KMS-11 (cell line): ENCODE measurements around the gene TERB2.
"Not testable (repeated sequence)": the region's sequence is repeated elsewhere in the genome, so short reads cannot be mapped to it uniquely, and the experiment has no call there.

Experiments used
- H2AFZ ChIP-seq: fragments of 200-600 bp; sonication (generic); 2 replicates; pipeline ENCODE4 v1.6.1; 2016; ENCODE audit warnings: antibody characterized with exemption, mixed run types, low read depth
- H3K27ac ChIP-seq: fragments of 200-600 bp; sonication (generic); 2 replicates; pipeline ENCODE4 v1.6.1; 2016; ENCODE audit warnings: mild to moderate bottlenecking, mixed run types
- H3K27me3 ChIP-seq: fragments of 200-600 bp; sonication (generic); 2 replicates; pipeline ENCODE4 v1.6.1; 2017; ENCODE audit warnings: mild to moderate bottlenecking, low read depth, mixed run types, moderate library complexity; ENCODE audit not compliant: insufficient read depth
- H3K36me3 ChIP-seq: fragments of 200-600 bp; sonication (generic); 2 replicates; pipeline ENCODE4 v1.6.1; 2017; ENCODE audit warnings: mild to moderate bottlenecking, mixed run types; ENCODE audit not compliant: insufficient read depth
- H3K4me1 ChIP-seq: fragments of 200-600 bp; sonication (generic); 2 replicates; pipeline ENCODE4 v1.6.1; 2016; ENCODE audit warnings: mild to moderate bottlenecking, low read depth, mixed run types; ENCODE audit not compliant: poor library complexity, severe bottlenecking
- H3K4me2 ChIP-seq: fragments of 200-600 bp; sonication (generic); 2 replicates; pipeline ENCODE4 v1.7.0; 2016; ENCODE audit warnings: mild to moderate bottlenecking, mixed run types
- H3K4me3 ChIP-seq: fragments of 200-600 bp; sonication (generic); IDR thresholded peaks from 2 replicates; pipeline ENCODE4 v1.6.1; 2017; ENCODE audit warnings: low read depth, low read length, mixed read lengths; ENCODE audit not compliant: insufficient read depth
- H3K79me2 ChIP-seq: fragments of 200-600 bp; sonication (generic); 2 replicates; pipeline ENCODE4 v1.6.1; 2016; ENCODE audit warnings: low read depth, mixed run types; ENCODE audit not compliant: insufficient read depth
- H3K9ac ChIP-seq: fragments of 200-600 bp; sonication (generic); 2 replicates; pipeline ENCODE4 v1.6.1; 2016; ENCODE audit warnings: mild to moderate bottlenecking, mixed run types
- H4K20me1 ChIP-seq: fragments of 200-600 bp; sonication (generic); 2 replicates; pipeline ENCODE4 v1.6.1; 2016; ENCODE audit warnings: mild to moderate bottlenecking, mixed run types; ENCODE audit not compliant: insufficient read depth
- TF ChIP-seq, protein P1 (sequence below): fragments of 200-600 bp; sonication (generic); conservative IDR thresholded peaks from 2 replicates; pipeline ENCODE4 v1.6.1; 2017; ENCODE audit warnings: low read depth, mild to moderate bottlenecking, antibody characterized with exemption, low read length, moderate library complexity, mixed read lengths

TERB2 gene

DNA sequence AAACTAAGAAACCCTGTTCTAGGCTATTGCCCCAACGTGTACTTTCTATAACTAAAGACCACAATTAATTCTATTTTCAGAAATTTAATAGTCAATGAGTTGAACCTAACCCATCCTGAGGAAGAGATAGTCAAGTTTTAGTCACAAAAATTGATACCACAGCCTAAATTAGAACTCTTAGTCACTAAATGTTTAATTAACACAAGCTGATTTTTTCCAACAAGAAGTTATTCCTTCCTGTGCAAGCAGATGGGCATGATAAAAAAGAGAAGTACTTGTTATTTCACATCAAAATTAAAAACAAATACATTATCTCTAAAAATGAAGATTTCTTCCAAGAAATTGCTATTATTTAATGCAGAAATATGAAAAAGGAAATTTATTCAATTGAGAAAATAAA, 38.4 kb upstream of the TERB2 start:
- H3K36me3 ChIP-seq, result no peaks in the 10 kb centered on the region
- H3K27ac ChIP-seq, result no peak overlapping the region
- no peaks in the 10 kb centered on the region for H3K27me3 ChIP-seq
- H3K4me2 ChIP-seq, result no peak overlapping the region
- no peaks in the 10 kb centered on the region for H3K79me2 ChIP-seq
- H3K4me3 ChIP-seq, result no peak overlapping the region
- H3K9ac ChIP-seq, result no peak overlapping the region
- H2AFZ ChIP-seq, result no peak overlapping the region
- TF ChIP-seq, protein P1, sequence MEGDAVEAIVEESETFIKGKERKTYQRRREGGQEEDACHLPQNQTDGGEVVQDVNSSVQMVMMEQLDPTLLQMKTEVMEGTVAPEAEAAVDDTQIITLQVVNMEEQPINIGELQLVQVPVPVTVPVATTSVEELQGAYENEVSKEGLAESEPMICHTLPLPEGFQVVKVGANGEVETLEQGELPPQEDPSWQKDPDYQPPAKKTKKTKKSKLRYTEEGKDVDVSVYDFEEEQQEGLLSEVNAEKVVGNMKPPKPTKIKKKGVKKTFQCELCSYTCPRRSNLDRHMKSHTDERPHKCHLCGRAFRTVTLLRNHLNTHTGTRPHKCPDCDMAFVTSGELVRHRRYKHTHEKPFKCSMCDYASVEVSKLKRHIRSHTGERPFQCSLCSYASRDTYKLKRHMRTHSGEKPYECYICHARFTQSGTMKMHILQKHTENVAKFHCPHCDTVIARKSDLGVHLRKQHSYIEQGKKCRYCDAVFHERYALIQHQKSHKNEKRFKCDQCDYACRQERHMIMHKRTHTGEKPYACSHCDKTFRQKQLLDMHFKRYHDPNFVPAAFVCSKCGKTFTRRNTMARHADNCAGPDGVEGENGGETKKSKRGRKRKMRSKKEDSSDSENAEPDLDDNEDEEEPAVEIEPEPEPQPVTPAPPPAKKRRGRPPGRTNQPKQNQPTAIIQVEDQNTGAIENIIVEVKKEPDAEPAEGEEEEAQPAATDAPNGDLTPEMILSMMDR, result no peak
- no peaks in the 10 kb centered on the region for H3K4me1 ChIP-seq
- no peaks in the 10 kb centered on the region for H4K20me1 ChIP-seq

DNA sequence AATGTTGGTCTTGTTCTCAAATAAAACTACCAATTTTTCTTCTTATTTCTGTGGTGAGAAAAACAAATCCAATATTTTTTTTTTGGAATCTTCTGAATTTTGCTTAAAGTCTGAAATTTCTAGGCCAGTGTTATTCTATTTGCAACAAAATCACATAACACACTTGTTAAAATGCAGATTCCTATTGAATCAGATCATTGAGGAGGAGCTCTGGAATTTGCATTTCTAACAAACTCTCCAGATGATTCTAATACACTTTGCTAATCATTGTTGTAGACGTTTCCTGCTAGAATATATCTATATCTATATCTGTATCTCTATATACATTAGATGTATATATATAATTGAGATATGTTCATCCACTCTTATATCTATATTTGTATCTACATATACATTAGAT, 27.8 kb upstream of the TERB2 start:
- H3K4me2 ChIP-seq, H2AFZ ChIP-seq, H3K79me2 ChIP-seq, H3K27me3 ChIP-seq, H3K4me1 ChIP-seq, H3K27ac ChIP-seq, H3K36me3 ChIP-seq, H3K4me3 ChIP-seq, H3K9ac ChIP-seq, H4K20me1 ChIP-seq: not testable (repeated sequence)

DNA sequence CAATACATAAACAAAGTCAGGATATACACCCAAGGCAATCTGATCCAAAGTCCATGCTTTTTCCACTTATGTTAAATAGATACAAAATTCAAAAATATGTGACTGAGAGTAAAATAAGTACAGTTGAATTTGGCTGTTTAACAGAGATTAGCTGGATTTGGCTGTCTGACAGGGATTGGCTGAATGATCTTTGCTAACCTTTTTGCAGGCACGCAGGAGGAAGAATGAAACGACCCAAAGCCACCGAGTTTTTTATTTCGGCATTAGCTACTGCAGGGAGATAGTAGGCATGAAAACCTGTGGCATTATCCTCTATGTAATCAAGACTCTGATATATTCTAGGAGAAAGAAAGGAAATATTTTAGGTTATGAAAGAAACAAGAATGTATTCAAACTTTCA, 26.2 kb upstream of the TERB2 start:
- not testable (repeated sequence) for H3K4me2 ChIP-seq, H3K9ac ChIP-seq, H3K27ac ChIP-seq, H3K79me2 ChIP-seq, H3K27me3 ChIP-seq, H4K20me1 ChIP-seq, H2AFZ ChIP-seq, H3K4me3 ChIP-seq, H3K36me3 ChIP-seq, H3K4me1 ChIP-seq

DNA sequence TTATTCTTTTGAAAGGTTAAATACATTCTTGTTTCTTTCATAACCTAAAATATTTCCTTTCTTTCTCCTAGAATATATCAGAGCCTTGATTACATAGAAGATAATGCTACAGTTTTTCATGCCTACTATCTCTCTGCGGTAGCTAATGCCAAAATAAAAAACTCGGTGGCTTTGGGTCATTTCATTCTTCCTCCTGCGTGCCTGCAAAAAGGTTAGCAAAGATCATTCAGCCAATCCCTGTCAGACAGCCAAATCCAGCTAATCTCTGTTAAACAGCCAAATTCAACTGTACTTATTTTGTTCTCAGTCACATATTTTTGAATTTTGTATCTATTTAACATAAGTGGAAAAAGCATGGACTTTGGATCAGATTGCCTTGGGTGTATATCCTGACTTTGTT, 1.8 kb downstream of the TERB2 start:
- H4K20me1 ChIP-seq, H3K4me1 ChIP-seq, H3K27ac ChIP-seq, H3K79me2 ChIP-seq, H3K4me3 ChIP-seq, H2AFZ ChIP-seq, H3K27me3 ChIP-seq, H3K9ac ChIP-seq, H3K36me3 ChIP-seq, H3K4me2 ChIP-seq: not testable (repeated sequence)

DNA sequence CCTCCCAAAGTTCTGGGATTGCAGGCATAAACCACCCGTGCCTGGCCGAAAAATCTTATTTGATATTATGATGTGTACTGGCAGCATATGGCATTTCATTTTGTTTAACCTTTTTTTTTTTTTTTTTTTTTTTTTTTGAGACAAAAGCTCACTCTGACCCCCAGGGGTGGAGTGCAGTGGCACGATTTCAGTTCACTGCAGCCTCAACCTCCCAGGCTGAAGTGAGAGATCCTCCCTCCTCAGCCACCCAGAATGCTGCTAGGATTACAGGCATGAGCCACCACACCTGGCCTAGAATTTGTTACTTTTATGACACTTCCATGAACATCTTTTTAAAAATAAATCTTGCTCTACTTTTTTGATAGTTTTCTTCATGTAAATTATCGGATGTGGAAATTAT, 12.0 kb downstream of the TERB2 start:
- Histone ChIP-seq H2AFZ (no peak overlapping the region), H3K79me2 (no peaks in the 10 kb centered on the region), H3K4me1 (no peaks in the 10 kb centered on the region), H3K27ac (no peak overlapping the region), H3K9ac (no peak overlapping the region), H3K27me3 (no peaks in the 10 kb centered on the region), H3K4me3 (no peak overlapping the region), H3K4me2 (no peak overlapping the region), H3K36me3 (no peaks in the 10 kb centered on the region), H4K20me1 (no peaks in the 10 kb centered on the region)
- TF ChIP-seq, protein P1, result no peak

DNA sequence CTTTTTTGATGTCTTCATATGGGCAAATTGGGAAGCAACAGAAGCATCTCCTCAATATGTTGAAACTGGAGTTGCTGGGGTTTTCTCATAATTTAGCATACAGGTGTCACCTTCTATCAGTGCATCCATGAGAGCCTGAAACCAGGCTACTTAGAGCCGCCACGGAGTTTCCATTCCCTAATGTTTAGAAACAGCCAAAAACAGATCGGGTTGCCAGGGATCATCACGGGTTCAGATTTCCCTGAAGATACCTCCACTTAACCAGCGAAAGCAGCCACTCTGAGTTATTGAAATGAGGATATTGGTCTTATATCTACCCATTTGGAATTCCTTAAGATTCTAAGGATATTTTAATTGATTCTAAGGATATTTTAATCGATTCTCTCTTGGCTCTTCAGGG, 14.5 kb downstream of the TERB2 start:
- Histone ChIP-seq H3K27me3 (no peaks in the 10 kb centered on the region), H3K4me3 (no peak overlapping the region), H3K27ac (no peak overlapping the region), H3K36me3 (no peaks in the 10 kb centered on the region), H2AFZ (no peak overlapping the region), H3K4me2 (no peak overlapping the region), H3K79me2 (no peaks in the 10 kb centered on the region), H3K4me1 (no peaks in the 10 kb centered on the region), H4K20me1 (no peaks in the 10 kb centered on the region), H3K9ac (no peak overlapping the region)
- TF ChIP-seq, protein P1, result no peak

DNA sequence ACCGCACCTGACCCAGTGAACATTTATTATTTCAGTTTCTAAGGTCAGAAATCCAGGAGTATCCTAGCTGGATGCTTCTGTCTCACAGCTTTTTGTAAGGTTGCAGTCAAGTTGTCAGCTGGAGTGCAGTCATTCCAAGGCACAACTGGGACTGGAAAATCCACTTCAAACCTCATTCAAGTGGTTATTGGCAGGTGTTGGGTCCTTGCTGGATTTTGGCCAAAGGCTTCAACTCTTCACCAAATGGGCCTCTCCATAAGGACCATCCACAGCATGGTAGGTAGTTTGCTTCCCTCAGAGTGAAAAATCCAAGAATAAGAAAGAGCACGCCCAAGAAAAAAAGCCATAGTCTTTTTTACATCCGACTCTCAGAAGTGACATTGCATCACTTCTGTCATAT, 19.7 kb downstream of the TERB2 start:
- not testable (repeated sequence) for H3K79me2 ChIP-seq, H3K4me1 ChIP-seq, H3K4me3 ChIP-seq, H3K36me3 ChIP-seq, H2AFZ ChIP-seq, H3K27me3 ChIP-seq, H3K9ac ChIP-seq, H3K4me2 ChIP-seq, H4K20me1 ChIP-seq, H3K27ac ChIP-seq

DNA sequence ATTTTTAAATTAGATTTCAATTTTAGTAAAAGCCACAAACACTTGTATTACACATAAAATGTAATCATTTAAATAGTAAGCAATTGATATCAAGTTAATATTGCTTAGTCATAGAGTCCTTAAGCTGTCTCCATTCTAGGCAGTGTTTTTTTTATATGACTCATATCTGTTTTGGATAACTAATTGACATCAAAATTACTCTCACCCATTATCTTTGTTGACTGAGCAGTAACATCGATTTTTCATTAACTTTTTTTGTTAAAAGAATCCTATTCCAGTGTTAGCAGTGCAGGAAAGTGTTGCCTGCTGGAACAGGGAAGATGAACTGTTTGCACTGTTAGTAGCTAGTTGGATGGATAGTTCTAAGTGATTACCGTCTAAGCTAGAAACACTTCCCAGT, 21.3 kb downstream of the TERB2 start:
- not testable (repeated sequence) for H2AFZ ChIP-seq, H3K27ac ChIP-seq, H3K4me3 ChIP-seq, H3K79me2 ChIP-seq, H3K27me3 ChIP-seq, H3K9ac ChIP-seq, H3K36me3 ChIP-seq, H3K4me2 ChIP-seq, H3K4me1 ChIP-seq, H4K20me1 ChIP-seq
